OCI-LY7 (cell line): Measurements from ENCODE around the gene TPD52L2. TPM values are rescaled to one million over a fixed set of nuclear protein-coding genes. Genes with fewer than 3 reads are reported as not detected.
"Not testable (repeated sequence)": the region's sequence is repeated elsewhere in the genome, so short reads cannot be mapped to it uniquely, and the experiment has no call there.

ENCODE experiments used
- BruUV-seq: library from RNA; stranded (reverse); fragments of 400-500 nt; replicated peaks from 2 replicates; lab custom pipeline; 2021; lab: Mats Ljungman, UMichigan
- CTCF ChIA-PET: fragments of 300-600 bp; sonication (Branson Sonifier 250); formaldehyde crosslinking; loops from one replicate; lab custom pipeline; 2022; ENCODE audit warnings: antibody characterized with exemption; ENCODE audit not compliant: unreplicated experiment; lab: Charles Lee
- POLR2A ChIA-PET: fragments of 300-600 bp; sonication (Branson Sonifier 250); formaldehyde crosslinking; loops from one replicate; lab custom pipeline; 2022; ENCODE audit warnings: antibody characterized with exemption; lab: Charles Lee
- DNase-seq: peaks from one replicate; pipeline ENCODE4 v3.0.0-alpha.2; 2015; ENCODE audit warnings: low spot score
- H2AFZ ChIP-seq: fragments of 200-600 bp; sonication (generic), shearing (Covaris generic); 2 replicates; pipeline ENCODE4 v1.6.1; 2014; ENCODE audit warnings: mild to moderate bottlenecking, antibody characterized with exemption, low read length, moderate library complexity
- H3K27ac ChIP-seq: fragments of 200-600 bp; sonication (generic); 2 replicates; pipeline ENCODE4 v1.5.1; 2014; ENCODE audit warnings: mixed run types, low read depth, mild to moderate bottlenecking, moderate library complexity, low read length, inconsistent platforms; ENCODE audit not compliant: poor library complexity, severe bottlenecking
- H3K36me3 ChIP-seq: fragments of 200-600 bp; sonication (generic); 2 replicates; pipeline ENCODE4 v1.6.1; 2014; ENCODE audit warnings: mild to moderate bottlenecking, antibody characterized with exemption, low read length, moderate library complexity, mixed read lengths; ENCODE audit not compliant: insufficient read depth
- H3K4me1 ChIP-seq: fragments of 200-600 bp; sonication (generic); 2 replicates; pipeline ENCODE4 v1.5.1; 2014; ENCODE audit warnings: mild to moderate bottlenecking, low read length; ENCODE audit not compliant: insufficient read depth, poor library complexity, severe bottlenecking
- H3K4me2 ChIP-seq: fragments of 200-600 bp; sonication (generic); 2 replicates; pipeline ENCODE4 v1.6.1; 2014; ENCODE audit warnings: mild to moderate bottlenecking, low read length
- H3K4me3 ChIP-seq: fragments of 200-600 bp; sonication (generic); 2 replicates; pipeline ENCODE4 v1.5.1; 2014; ENCODE audit warnings: mild to moderate bottlenecking, low read depth, low read length; ENCODE audit not compliant: poor library complexity, severe bottlenecking
- H3K79me2 ChIP-seq: fragments of 200-600 bp; sonication (generic); 2 replicates; pipeline ENCODE4 v1.6.1; 2016; ENCODE audit warnings: low read depth, mild to moderate bottlenecking, low read length, moderate library complexity, mixed read lengths; ENCODE audit not compliant: insufficient read depth
- H3K9me2 ChIP-seq: fragments of 200-600 bp; sonication (generic); 2 replicates; pipeline ENCODE4 v1.6.1; 2016; ENCODE audit warnings: mild to moderate bottlenecking, low read length, mixed read lengths; ENCODE audit not compliant: insufficient read depth
- H3K9me3 ChIP-seq: fragments of 200-600 bp; sonication (generic); 2 replicates; pipeline ENCODE4 v1.6.1; 2014; ENCODE audit warnings: mild to moderate bottlenecking, mixed run types, low read length, mixed read lengths
- H4K20me1 ChIP-seq: fragments of 200-600 bp; sonication (generic); 2 replicates; pipeline ENCODE4 v1.6.1; 2014; ENCODE audit warnings: mild to moderate bottlenecking, antibody characterized with exemption, low read length, moderate library complexity, mixed read lengths; ENCODE audit not compliant: insufficient read depth
- CTCF ChIP-seq: fragments of 200-600 bp; sonication (generic); conservative IDR thresholded peaks from 2 replicates; pipeline ENCODE4 v1.5.1; 2014; ENCODE audit warnings: mild to moderate bottlenecking, antibody characterized with exemption, low read length, moderate library complexity, mixed read lengths
- EZH2phosphoT487 ChIP-seq: fragments of 200-600 bp; sonication (generic); IDR thresholded peaks from 2 replicates; pipeline ENCODE4 v1.6.1; 2018; ENCODE audit warnings: low read depth, borderline replicate concordance, mild to moderate bottlenecking, mixed run types, antibody characterized with exemption, low read length, moderate library complexity, mixed read lengths
- intact Hi-C: fragments of 100-400 bp; cut with micrococcal nuclease; formaldehyde crosslinking; loops from one replicate; pipeline ENCODE4 v1.10.0; 2022; ENCODE audit not compliant: unreplicated experiment
- total RNA-seq, 2 experiments: library from RNA; depleted of rRNA in 1 of 2; stranded (reverse); fragments of >200 nt in 1 of 2; shearing (Covaris generic) in 1 of 2; gene quantifications; 2 replicates each; pipeline ENCODE4 v1.2.3, GENCODE V29; 2014 to 2022

TPD52L2 gene
- total RNA-seq, 2 experiments from 2014 or later: 27.2 to 51.0 TPM

- Histone ChIP-seq H3K79me2 (no peaks in the 10 kb centered on the region), H3K4me2 (no peak overlapping the region), H3K36me3 (no peaks in the 10 kb centered on the region), H4K20me1 (no peaks in the 10 kb centered on the region), H3K4me3 (no peak overlapping the region), H3K9me2 (no peaks in the 10 kb centered on the region), H3K9me3 (no peaks in the 10 kb centered on the region), H2AFZ (no peak overlapping the region), H3K4me1 (no peaks in the 10 kb centered on the region), H3K27ac (no peak overlapping the region)
- BruUV-seq: no TSS peak
- POLR2A ChIA-PET: no interaction called here
- intact Hi-C loops: no loop called here
- CTCF ChIA-PET: no interaction called here
- DNase-seq: no peak
- TF ChIP-seq CTCF: no peak
- TF ChIP-seq EZH2phosphoT487: no peak
Measured at GRCh38 chr20:63850689-63851547, 14.2 kb upstream of the TPD52L2 start.

GRCh38 chr20:63851548-63851943, 13.5 kb upstream of the TPD52L2 start:
- H3K27ac ChIP-seq, BruUV-seq, H3K4me2 ChIP-seq, intact Hi-C loops, DNase-seq, H3K9me3 ChIP-seq, H3K36me3 ChIP-seq, CTCF ChIA-PET, H4K20me1 ChIP-seq, H3K4me3 ChIP-seq, H3K79me2 ChIP-seq, H3K9me2 ChIP-seq, H3K4me1 ChIP-seq, H2AFZ ChIP-seq: not testable (repeated sequence)
- POLR2A ChIA-PET: interaction anchor here (0.6 kb wide), 1 partner anchor 60 kb away, joined by 3 read pairs; no protein-coding TSS in a partner anchor

GRCh38 chr20:63853733-63854068, 11.4 kb upstream of the TPD52L2 start:
- POLR2A ChIA-PET, CTCF ChIA-PET, H3K4me2 ChIP-seq, H3K4me3 ChIP-seq, H3K4me1 ChIP-seq, H3K27ac ChIP-seq, H3K9me3 ChIP-seq, H3K9me2 ChIP-seq, intact Hi-C loops, DNase-seq, H2AFZ ChIP-seq, H4K20me1 ChIP-seq, H3K79me2 ChIP-seq, H3K36me3 ChIP-seq, BruUV-seq: not testable (repeated sequence)
